ENCODE data around the gene MOB3A.
A peak's percentile ranks its signal among the peaks of the same experiment; 100 is the strongest.

Gene MOB3A

GRCh38 chr19:2021453-2022140 lies 74.5 kb downstream of the MOB3A start:
- peak; percentile 37 for DNase-seq
